H1 (cell line): Measurements from ENCODE around the gene PPM1L. TPM values are rescaled to one million over a fixed set of nuclear protein-coding genes. Genes with fewer than 3 reads are reported as not detected.

Experiments
- GABPA ChIP-seq: IDR thresholded peaks from 2 replicates; pipeline ENCODE4 v1.6.1; 2011; ENCODE audit warnings: mild to moderate bottlenecking, low read length, moderate library complexity, borderline replicate concordance; ENCODE audit not compliant: insufficient read depth
- KDM1A ChIP-seq: fragments of 200-600, 300-600 bp; sonication (generic); IDR thresholded peaks from 2 replicates; pipeline ENCODE4 v1.7.1; 2016; ENCODE audit warnings: mild to moderate bottlenecking, low read length, borderline replicate concordance
- SUZ12 ChIP-seq: fragments of 200-600 bp; sonication (generic); IDR thresholded peaks from 2 replicates; pipeline ENCODE4 v1.6.1; 2012; ENCODE audit warnings: mild to moderate bottlenecking, inconsistent platforms, low read length, moderate library complexity, mixed read lengths
- TCF12 ChIP-seq: IDR thresholded peaks from 2 replicates; pipeline ENCODE4 v1.6.1; 2011; ENCODE audit warnings: low read depth, mild to moderate bottlenecking, low read length
- YY1 ChIP-seq: IDR thresholded peaks from 2 replicates; pipeline ENCODE4 v1.6.1; 2011; ENCODE audit warnings: low read depth, mild to moderate bottlenecking, low read length
- polyA plus RNA-seq, 7 experiments: library from polyadenylated mRNA; depleted of rRNA in 3 of 7; stranded (reverse) in 5 of 7; unstranded in 2 of 7; fragments of >200 nt in 5 of 7; fragments of 200-250 nt in 2 of 7; gene quantifications; 1 replicate in 5 of 7; 2 replicates in 1 of 7; 4 replicates in 1 of 7; pipeline versions ENCODE4 v1.2.1 to v1.2.3, GENCODE V29; 2011 to 2013; ENCODE audit warnings: missing spikeins in 2 of 7, mixed read lengths in 2 of 7
- total RNA-seq: library from RNA; stranded (reverse); fragmentation: NEBNext Ultra II Directional; extraction: Animal tissue kit (Norgen Biotek cat#: 25700); gene quantifications from 2 replicates; pipeline ENCODE4 v1.2.1, GENCODE V29; 2021

PPM1L gene
- total and polyA plus RNA-seq, 2 of the 8 experiments (the other 6 are each of a cell fraction or from before 2014, with no cell fraction given) = 2.8 to 18.1 TPM

DNA sequence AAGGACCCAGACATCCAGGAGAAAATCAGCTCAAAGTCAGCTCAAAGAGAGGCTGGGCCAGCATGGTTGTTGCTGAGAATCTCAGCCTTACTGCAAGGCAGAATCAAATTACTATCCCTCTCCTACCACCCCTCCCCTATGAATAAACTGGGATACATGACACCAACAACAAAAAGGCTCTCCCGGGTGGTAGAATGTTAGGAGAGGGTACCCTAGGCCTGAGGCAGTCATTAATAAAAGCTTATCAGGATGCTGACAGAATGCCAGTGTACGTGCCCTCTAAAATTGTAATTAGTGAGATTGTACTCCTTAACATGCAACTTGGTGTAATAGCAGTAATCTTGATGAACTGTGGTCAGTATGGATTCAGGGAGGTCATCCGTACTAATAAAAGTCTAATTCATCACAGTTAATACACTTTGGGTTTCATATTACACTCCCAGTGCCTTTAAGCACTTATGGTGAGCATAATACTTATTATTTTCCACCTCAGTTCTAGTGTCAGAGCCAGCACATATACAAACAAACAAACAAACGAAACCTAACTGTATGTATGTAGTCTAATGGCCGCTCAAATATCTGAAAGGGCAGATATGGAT, 272.6 kb downstream of the PPM1L start (continued):
- TF ChIP-seq GABPA (no peak), TCF12 (no peak), SUZ12 (no peak), KDM1A (no peak), YY1 (no peak)
